NT2/D1 (cell line): ENCODE results near the gene C1orf115.

Experiments
- YY1 ChIP-seq: IDR thresholded peaks from 2 replicates; pipeline ENCODE4 v1.6.1; 2011; ENCODE audit not compliant: insufficient read length, insufficient read depth
- ZNF274 ChIP-seq: IDR thresholded peaks from 2 replicates; pipeline ENCODE4 v1.6.1; 2011; ENCODE audit warnings: mild to moderate bottlenecking, low read depth, low read length

- TF ChIP-seq YY1 (no peak), ZNF274 (no peak)
Measured at GRCh38 chr1:220685879-220686278, 4.3 kb upstream of the C1orf115 start.
